ENCODE data around the gene WIPF3.

DNA sequence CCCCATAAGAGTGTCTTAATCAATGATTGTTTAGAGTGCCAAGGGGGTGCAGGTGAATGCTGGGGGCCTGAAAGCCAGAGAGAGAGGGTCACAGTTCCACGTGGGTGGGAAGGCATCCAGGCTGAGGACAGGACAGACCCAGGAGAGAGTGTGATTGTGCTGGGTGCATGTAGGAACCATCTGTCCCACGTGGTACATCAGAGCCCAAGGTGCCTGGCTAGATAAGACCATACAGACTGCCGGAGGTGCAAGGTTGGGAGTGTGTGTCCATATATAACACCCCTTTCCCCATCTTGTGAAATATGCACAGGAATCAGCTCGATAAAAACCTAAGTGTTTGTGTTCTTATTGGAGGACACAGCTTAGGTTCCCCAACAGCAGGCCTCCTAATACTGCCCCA, 85.5 kb downstream of the WIPF3 start:
- no peak for TF ChIP-seq CTCF (IDR thresholded peaks at IDR 0.05)
- TF ChIP-seq POLR2A (IDR thresholded peaks at IDR 0.05), result no peak

Data from gastroesophageal sphincter (tissue), 3 donors.